Measurements from ENCODE around the gene GPR55.

The GPR55 gene

DNA sequence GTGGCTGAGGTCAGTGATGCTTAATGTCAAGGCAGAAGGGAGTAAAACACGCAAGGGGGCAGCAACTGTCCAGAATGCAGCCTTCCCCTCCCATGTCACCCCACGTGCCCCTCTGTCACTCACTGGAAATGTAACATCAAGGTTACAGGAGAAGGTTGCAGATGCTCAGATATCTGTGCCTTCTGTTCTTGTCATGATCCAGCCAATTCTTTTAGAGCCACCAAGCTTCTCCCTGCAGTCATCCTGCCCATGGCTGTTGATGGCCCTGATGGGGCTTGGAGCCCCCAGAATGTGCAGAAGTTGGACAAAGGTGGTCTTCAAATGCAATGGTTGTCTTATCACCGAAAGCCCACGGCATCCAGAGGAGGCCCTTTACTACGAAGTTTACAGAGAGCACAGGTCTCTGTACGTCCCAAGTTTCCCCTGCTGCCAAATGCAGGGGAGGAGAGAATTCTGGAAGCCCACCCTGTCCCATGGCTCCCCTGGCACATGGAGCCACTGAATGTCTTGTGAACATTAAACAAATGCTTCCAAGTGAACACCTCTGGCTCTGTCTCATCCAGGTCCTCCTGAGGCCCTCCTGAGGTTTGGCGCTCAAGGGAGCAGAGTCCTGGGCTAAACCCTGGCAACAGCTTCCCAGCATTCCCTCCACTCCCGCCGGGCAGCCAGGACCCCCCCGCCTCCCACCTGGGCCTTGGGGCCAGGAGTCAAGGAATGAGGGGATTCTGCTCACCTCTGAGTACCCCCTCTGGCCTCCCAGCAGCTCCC is 4.5 kb upstream of the GPR55 start:
- TF ChIP-seq, protein P1, sequence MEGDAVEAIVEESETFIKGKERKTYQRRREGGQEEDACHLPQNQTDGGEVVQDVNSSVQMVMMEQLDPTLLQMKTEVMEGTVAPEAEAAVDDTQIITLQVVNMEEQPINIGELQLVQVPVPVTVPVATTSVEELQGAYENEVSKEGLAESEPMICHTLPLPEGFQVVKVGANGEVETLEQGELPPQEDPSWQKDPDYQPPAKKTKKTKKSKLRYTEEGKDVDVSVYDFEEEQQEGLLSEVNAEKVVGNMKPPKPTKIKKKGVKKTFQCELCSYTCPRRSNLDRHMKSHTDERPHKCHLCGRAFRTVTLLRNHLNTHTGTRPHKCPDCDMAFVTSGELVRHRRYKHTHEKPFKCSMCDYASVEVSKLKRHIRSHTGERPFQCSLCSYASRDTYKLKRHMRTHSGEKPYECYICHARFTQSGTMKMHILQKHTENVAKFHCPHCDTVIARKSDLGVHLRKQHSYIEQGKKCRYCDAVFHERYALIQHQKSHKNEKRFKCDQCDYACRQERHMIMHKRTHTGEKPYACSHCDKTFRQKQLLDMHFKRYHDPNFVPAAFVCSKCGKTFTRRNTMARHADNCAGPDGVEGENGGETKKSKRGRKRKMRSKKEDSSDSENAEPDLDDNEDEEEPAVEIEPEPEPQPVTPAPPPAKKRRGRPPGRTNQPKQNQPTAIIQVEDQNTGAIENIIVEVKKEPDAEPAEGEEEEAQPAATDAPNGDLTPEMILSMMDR (IDR thresholded peaks at IDR 0.05; ENCODE audit: low read depth, low read length, missing control alignments), result no peak
- no peak for DNase-seq (ENCODE audit: low read depth)
- H3K4me3 ChIP-seq (ENCODE audit: low read depth, low read length), result no peak overlapping the region

DNA sequence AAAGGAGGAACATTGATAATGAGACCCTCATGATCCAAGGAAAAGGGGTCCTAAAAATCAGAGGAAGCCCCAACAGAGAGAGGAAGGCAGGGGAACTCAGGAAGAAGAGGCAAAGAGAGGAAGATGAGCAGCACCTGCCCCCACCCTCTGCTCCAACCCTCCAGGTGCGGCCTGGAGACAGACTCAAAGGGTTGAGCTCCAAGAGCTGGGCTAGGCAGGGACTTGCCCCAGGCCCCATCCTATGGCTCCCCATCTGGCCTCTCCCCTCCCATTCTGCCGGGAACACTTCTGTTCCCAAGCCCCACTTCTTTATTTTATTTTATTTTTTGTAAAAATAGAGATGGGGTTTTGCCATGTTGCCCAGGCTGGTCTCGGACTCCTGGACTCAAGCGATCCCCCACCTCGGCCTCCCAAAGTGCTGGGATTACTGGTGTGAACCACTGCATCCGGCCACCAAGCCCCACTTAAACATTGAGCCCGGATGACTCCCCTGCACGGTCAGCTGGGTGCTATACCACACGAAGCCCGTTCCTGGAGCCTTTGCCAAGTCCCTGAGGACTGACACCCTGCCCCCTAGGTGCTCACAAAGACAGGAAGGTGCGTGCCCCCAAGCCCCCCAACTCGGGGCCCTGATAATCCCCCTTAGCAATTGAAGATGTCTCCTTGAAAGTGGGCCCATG is 3.8 kb upstream of the GPR55 start:
- H3K4me3 ChIP-seq (ENCODE audit: low read depth, low read length), result no peak overlapping the region
- TF ChIP-seq, protein P1 (IDR thresholded peaks at IDR 0.05; ENCODE audit: low read depth, low read length, missing control alignments), result no peak

DNA sequence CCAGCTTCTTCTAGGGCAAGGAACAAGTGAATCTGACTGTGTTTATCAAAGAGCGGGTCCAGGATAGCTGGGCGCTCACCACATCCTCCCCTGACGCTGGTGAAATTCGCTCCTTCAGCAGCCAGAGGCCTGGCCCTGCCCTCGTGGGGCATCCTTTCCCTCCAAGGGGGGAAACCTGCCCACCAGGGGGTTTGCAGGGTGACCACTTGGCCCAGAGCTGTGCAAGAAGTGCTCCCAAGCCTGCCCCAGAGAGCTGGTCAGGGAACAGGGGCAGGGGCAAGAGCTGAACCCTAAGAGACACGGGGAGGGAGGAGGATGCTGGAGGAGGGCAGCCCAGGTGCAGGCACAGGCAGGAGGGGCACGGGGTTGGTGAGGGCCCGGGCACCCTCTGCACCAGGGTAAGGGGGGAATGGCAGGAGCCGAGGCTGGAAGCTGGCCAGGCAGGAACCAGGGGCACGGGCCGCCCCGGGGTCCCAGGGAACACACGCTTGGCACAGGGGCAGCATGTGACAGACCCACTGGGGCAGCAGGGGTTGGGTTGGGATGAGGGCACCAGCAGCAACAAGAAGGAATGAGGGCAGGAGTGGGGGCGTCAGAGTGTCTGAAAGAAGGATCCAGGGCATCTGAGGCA is 2.8 kb upstream of the GPR55 start:
- H3K4me3 ChIP-seq (ENCODE audit: low read depth, low read length), result no peak overlapping the region
- TF ChIP-seq, protein P1 (IDR thresholded peaks at IDR 0.05; ENCODE audit: low read depth, low read length, missing control alignments), result no peak
- DNase-seq (ENCODE audit: low read depth), result no peak

More for the DNA sequence above, 3.8 kb upstream of the GPR55 start:
- no peak for DNase-seq (ENCODE audit: low read depth)

DNA sequence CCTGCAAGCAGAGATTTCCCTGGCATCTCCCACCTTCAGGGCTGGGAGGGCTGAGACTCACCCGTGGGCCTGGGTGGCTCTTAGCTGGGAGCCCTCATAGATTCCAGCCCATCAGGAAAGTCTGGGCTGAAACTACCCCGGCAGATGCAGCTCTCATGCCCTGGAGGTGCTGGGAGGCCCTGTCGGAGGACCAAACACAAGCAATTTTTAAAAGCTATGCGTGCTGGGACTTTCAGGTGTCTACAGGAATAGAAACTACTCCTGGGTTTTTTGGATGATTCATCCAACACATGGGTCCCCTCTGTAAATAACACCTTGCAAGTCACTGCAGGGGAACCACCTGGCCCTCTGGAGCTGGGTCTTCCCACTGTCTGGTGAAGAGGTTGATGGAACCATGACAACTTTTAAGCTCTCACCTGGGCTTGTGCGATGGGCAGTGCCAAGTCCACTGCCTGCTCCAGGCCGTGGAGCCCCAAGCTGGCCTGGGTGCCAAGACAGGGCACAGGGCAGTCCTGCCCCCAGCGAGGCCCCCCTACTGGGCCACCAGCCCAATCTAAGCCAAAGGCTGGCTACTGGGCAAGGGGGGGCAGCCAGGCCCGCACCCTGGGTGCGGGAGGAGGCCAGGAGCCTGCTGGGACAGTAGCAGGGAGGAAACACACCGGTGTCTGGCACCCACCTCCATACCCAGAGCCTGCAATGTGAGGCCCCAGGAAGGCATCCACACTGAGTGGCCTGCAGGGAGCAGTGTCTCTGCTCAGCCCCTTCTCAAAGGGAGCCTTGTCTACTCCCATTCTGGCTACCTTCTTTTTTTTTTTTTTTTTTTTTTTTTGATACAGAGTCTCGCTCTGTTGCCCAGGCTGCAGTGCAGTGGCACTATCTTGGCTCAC is 1.1 kb upstream of the GPR55 start:
- DNase-seq (ENCODE audit: low read depth), result no peak
- TF ChIP-seq, protein P1 (IDR thresholded peaks at IDR 0.05; ENCODE audit: low read depth, low read length, missing control alignments), result peak; percentile 54
- H3K4me3 ChIP-seq (ENCODE audit: low read depth, low read length), result peak overlapping the region; percentile 67

DNA sequence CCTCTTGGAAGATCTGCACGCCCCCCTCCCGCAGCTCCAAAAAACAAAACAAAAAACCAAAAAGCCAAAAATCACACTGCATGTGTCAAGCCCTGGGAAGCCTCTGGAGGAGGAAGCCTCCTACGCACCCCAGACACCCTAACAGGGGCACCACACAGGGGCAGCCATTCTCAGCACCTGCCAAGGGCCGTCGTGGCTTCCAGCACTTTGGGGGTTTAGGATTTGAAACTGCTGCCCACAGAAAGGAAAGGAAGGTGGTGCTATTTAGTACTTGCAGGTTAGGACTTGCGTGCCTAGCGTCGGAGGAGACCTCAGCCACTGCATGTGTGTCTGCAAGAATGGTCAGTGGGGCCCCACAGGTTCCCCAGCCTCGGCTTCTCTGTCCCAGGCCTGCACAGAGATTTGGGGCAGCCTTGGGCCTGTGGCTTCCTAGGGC is 419 bp upstream of the GPR55 start:
- H3K4me3 ChIP-seq (ENCODE audit: low read depth, low read length), result peak overlapping the region; percentile 67
- TF ChIP-seq, protein P1 (IDR thresholded peaks at IDR 0.05; ENCODE audit: low read depth, low read length, missing control alignments), result no peak
- DNase-seq (ENCODE audit: low read depth), result no peak

DNA sequence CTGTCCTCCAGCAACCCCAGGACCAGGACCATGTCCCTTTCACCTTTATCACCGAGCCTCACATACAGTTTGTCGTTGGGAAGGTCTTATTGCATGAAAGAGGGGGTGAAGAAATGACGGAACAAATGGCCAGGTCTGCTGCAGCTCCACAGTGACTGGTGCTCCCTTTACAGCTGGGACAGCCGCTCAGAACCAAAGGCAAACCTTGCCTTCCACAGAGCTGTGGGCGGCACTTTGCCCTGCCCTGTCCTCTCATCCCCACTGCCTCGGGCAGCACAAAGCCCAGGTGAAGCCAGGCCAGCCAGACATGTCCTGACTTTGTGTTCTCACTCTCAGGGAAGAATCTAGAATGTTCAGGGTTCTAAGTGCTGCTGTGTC is 961 bp downstream of the GPR55 start:
- DNase-seq (ENCODE audit: low read depth), result no peak
- peak overlapping the region; percentile 67 for H3K4me3 ChIP-seq (ENCODE audit: low read depth, low read length)
- TF ChIP-seq, protein P1 (IDR thresholded peaks at IDR 0.05; ENCODE audit: low read depth, low read length, missing control alignments), result no peak

All from GM12864 (cell line).